IPS DF 4.7 (cell line): Measurements from ENCODE around the gene MAP3K12.
"Not testable (repeated sequence)": the region's sequence is repeated elsewhere in the genome, so short reads cannot be mapped to it uniquely, and the experiment has no call there.

Experiments
- DNase-seq: peaks from one replicate; pipeline ENCODE4 v3.0.0-alpha.2; 2013; ENCODE audit warnings: low spot score; ENCODE audit errors: extremely low read depth

Gene MAP3K12, protein sequence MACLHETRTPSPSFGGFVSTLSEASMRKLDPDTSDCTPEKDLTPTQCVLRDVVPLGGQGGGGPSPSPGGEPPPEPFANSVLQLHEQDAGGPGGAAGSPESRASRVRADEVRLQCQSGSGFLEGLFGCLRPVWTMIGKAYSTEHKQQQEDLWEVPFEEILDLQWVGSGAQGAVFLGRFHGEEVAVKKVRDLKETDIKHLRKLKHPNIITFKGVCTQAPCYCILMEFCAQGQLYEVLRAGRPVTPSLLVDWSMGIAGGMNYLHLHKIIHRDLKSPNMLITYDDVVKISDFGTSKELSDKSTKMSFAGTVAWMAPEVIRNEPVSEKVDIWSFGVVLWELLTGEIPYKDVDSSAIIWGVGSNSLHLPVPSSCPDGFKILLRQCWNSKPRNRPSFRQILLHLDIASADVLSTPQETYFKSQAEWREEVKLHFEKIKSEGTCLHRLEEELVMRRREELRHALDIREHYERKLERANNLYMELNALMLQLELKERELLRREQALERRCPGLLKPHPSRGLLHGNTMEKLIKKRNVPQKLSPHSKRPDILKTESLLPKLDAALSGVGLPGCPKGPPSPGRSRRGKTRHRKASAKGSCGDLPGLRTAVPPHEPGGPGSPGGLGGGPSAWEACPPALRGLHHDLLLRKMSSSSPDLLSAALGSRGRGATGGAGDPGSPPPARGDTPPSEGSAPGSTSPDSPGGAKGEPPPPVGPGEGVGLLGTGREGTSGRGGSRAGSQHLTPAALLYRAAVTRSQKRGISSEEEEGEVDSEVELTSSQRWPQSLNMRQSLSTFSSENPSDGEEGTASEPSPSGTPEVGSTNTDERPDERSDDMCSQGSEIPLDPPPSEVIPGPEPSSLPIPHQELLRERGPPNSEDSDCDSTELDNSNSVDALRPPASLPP

DNA sequence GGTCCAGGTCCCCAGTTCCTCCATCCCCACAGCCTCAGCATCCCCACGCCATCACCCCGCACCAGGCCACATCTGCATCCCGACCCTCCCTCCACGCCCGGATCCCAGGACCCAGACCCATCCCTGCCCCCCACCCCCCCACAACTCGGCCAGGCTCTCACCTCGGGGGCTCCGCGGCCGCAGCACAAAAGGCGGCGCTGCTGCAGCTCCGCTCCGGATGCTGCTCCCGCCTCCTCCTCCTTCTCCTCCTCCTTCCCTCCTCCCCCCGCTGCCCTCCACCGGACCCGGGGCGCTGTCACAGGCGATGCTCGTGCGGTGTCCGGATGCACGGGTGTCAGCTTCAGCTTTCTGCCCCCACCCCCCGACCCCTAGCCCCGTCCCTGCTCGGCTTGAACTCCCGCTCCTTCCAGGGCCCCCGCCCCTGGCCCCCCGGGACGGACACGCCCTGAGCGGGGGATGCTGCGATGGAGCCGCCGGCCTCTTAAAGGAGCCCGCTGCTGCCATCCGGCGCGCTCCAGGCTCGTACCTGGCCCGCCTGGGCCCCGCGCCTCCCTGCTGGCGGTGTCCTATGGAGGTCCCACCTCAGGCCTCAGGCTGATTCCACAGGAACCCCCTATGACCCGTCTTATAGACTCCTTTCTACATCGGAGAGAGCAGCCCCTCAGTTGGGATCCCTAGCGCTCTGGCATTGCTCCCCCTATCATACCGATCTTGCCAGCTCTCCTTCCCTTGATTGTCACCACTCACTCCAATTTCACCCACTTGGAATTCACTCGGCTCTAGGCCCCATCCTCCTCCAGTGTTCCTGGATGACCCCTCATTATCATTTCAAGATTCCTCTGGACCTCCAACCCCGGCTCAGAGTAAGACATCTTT, at the start of gene MAP3K12:
Gene MAP3K12, minus strand, starts transcription at position 193 of the 876 bp plus-strand sequence. CDS start 12,067 bp downstream, outside the sequence.
- no peak for DNase-seq

DNA sequence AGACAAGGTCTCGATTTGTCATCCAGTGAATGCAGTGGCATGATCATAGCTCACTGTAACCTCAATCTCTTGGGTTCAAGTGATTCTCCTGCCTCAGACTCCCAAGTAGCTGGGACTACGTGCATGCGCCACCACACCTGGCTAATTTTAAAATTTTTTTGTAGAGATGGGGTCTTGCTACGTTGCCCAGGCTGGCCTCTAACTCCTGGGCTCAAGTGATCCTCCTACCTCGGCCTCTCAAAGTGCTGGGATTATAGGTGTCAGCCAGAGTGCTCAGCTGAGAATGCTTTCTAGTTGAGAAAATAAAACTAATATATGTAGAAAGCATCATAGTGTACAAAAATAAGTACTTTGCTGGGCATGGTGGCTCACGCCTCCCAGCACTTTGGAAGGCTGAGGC, 49.1 kb upstream of the MAP3K12 start:
- not testable (repeated sequence) for DNase-seq

DNA sequence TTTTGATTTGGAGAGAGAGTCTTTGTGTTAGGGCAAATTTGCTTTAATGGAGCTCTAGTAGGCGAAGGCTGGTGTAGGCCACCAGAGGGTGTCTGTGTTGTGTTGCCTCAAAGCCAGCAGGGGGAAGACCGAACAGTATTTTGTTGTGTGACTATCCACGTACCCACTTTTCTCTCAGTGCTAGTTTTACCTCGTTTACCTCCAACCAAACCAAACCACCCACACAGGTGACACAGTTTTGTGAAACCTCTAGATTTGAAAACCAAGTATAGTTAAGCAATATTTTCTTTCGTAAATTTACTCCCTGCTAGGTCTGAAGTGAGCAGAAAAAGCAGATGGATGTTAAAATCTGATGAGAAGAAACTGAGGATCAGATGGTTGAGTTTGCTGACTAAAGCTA, 44.3 kb upstream of the MAP3K12 start:
- peak; percentile 53 for DNase-seq

DNA sequence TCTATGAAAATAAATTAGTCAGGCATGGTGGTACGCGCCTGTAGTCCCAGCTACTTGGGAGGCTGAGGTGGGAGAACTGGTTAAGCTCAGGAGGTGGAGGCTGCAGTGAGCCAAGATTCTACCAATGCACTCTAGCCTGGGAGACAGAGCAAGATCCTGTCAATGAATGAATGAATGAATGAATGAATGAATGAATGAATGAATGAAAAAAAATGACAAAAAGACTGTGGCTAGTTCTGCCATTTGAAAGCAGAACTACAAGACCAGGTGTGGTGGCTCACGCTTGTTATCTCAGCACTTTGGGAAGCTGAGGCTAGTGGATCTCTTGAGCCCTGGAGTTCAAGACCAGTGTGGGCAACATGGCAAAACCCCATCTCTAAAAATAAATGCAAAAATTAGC, 40.3 kb upstream of the MAP3K12 start:
- no peak for DNase-seq

DNA sequence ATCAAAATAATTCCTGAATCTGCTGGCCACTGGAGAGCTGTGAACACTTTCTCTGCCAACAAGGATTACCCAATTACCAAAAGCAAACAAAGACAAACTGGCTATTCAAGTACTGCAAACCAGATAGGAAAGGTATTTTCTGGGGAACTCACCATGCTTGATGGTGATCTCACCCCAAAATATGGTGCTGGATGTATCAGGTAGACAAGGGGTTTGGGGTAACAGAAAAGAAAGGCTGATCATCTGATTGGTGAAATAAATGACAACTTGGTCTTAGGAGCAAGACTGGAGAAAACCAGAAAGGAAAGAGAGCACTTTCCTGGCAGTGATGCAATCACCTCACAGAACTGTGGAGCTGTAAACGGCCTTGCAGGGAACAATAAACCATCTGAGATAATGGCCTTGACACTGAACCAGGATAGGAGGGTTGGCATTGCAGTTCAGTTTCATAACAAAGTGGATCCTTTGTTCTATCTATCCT, 39.0 kb upstream of the MAP3K12 start:
- no peak for DNase-seq

DNA sequence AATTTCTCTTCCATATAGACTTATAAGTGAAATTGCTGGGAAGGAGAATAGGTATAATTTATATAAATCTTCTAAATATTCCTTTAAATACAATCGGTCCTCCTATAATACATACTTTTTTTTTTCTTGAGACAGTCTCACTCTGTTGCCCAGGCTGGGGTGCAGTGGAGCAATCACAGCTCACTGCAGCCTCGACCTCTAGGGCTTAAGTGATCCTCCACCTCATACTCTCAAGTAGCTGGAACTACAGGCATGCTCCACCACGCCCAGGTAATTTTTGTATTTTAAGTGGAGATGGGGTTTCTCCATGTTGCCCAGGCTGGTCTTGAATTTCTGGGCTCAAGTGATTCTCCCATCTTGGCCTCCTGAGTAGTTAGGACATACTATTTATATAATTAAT, 37.7 kb upstream of the MAP3K12 start:
- no peak for DNase-seq

DNA sequence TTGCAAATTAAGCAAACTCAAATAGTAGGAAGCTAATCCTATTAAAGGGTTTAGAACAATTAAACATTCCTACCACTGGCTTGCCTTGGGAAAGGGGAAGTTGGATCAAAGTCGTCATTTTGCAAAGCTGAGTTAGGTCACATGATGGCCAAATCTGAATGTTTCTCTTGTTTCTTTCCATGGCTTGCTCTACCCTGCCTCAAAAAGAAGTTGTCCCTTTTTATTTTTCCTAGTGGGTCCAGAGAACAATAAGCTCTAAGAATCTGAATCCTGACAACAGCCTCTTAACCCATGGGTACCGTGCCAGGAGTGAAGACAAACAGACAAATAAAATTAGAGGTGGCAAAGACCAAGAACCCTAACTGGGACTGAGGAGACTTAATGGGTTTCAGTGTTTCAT, 34.2 kb upstream of the MAP3K12 start:
- DNase-seq, result no peak

DNA sequence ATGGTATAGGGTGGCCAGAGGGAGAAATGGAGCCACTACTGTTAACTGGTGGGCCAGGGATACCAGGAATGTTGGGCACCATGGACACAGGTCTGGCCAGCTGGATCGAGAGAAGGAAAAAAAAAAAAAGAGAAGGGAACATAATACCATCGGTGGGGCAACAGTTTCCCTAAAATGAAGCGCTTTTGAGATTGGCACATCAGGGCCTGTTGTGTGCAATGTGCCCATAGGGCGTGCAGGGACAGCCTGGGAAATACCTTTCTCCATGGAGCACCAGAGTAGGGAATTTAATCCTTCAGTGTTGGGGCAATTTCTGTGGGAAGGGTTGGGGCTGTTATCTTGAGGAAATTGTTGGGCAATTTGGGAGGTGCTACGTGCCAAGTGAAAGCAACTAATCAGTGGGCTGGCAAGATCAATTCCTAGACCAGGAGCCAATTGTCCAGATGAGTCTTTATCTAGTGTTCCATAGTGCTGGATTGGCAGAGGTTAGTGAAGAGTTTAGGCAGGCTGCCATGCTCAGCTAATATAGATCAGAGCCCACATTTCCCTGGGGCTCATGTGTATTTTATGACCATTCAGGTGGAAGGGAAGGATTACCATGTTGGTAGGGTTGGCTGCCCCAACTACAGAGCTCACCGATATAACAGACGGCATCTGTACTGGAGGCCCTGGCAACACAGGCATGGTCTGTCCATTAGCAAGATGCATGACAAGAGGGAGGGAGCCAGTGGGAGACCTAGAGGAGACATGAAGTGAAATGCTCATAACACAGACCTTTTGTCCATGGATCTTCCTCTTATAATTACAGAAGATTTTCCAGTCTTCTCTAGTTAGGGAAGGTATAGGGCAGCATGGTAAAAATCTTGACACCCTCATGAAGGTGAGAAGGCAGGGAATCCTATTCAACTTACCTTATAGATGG, 33.5 kb upstream of the MAP3K12 start:
- DNase-seq, result no peak

DNA sequence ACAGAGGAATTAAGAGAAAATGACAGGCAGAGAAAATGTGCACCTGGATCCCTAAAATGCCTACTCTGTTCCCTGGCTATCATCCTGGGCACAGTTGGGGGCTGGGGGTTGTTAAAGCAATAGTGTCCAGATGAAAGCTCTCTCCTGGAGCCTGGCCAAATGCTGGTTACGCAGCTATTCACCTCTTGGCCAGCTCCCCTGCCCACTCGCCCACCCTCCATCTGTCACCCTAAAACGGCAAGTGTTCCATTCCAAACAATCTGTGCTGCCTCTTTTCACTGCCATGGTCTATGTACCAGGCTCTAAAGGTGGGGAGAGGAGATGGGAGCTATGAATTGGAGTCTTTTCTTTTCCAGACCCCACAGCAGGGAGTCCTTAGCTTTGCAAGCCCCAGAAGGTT, 32.8 kb upstream of the MAP3K12 start:
- DNase-seq, result no peak

DNA sequence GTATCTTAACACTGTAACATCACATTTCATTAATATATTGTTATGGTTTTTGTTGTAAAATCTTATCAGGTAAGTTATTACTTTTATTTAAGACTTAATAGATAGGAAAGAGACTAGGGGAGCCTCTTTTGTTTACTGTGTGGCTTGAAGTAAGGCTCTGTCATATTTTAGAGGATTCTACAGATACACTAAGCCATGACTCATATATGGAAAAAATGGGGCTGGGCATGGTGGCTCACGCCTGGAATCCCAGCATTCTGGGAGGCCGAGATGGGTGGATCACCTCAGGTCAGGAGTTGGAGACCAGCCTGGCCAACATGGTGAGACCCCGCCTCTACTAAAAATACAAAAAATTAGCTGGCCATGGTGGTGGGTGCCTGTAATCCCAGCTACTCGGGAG, 31.7 kb upstream of the MAP3K12 start:
- no peak for DNase-seq

DNA sequence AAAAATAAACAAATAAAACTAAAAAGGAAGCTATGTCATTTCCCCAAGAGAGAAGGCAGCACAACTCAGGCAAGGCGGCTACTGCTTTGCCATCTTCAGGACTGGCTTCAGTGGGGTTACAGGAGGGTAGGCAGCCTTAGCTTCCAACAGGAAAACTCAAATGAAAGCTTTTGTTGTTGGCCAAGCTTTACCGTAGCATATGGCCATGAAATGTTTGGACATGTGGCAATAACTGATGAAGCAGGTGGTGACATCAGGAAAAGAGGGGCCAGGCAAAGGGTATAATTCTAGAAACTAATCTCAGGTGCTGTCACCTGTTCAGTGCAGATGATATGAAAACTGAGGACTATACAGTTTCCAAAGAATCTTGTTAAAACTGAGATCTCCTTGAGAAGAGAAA, 30.8 kb upstream of the MAP3K12 start:
- DNase-seq, result no peak

DNA sequence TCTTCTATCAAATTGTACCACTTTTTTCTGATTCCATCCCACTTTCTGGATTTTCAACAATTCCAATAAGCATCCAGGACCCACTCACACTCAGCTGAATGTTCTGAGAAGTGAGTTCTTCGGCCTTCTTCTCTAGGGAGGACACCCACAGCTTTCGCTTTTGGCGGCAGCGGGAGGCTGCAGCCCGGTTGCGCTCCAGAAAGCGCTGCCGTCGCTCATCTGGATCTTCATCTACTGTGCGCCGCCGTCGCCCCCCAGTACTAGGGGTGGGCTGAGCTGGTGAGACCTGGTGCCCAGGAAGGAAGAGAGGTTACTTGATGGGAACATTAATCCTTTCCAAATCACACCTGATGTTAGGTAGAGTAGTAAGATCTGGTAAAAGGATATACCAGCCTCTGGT, 25.2 kb upstream of the MAP3K12 start:
- no peak for DNase-seq

DNA sequence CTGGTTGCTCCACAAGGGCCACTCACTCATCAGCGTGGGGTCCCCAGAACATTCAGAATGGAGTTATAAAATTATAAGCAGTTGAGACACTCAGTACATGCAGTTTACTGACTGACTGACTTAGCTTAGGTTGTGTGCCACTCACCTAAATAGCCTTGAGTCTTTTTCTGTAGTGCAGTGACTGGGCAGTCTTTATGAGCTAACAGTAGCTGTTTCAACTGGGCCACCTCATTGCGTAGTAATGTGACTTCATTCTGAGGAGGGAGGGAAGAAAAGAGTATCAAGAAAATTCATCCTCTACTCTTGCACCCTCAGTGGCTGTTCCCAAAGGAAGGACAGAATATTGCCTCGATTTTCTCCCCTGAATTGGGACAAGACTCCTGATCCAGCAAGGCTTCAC, 23.9 kb upstream of the MAP3K12 start:
- no peak for DNase-seq

DNA sequence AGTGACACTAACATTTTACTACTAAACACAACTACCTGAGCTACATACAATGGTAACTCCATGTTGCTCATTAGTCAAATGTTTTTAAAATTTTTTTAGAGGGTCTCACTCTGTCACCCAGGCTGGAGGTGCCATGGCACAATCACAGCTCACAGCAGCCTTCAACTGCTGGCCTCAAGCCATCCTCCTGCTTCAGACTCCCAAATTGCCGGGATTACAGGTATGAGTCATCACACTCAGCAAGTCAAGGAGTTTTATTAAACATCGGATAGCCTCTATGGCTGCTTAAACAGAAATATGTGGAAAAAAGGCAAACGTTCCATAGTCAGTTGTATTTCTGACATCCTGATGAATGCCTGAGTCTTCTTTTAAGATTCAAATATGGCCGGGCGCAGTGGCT, 19.1 kb upstream of the MAP3K12 start:
- DNase-seq, result no peak

DNA sequence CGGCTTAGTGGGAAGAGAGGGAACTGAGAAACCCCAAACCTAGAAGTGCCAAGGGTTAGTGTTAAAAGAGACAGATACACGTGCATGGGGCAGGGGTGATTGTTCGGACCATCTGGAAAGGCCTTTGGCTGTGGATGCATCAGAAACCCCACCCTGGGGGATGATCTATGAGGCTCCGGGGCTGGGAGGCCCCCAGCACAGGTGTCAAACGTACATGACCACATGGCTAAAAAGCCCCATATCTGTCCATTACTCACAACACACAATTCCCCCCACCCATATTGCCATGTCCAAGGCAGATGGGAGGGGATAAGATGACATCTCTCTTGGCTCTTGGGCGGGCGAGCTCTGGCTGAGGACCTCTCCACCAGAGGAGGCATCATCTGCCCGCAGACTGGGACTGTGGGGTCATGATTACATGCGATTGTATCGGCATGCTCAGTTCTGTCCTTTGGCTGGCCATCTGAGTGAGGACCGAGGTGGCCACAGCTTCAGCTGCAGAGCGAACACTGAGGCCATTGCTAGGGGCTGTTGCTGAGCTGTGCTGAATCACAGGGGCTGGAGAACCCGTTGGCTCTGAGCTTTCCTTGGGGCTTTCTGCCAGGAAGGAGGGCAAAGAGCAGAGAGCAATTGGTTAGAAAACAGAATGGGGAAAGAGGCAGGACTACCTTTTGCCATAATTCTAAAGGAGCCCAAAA, 17.6 kb upstream of the MAP3K12 start:
- DNase-seq, result no peak

DNA sequence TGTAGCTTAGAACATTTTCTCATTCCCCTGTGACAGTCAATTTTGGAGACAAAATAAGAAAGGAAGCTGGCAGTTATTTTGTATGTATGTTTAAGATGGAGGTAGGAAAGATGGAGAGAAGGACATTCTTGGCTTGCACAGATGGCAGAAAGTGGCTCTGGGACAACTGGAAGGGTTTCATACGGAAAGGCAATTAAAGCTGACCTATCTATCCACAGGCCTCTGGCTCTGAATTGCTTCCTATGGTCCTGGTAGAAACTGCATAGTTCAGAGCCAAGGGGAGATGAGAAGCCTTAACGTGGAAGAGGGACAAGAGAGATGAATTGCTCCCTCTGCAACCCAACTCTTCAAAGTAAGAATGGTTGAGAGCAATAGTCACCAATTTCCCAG, 16.0 kb upstream of the MAP3K12 start:
- no peak for DNase-seq

DNA sequence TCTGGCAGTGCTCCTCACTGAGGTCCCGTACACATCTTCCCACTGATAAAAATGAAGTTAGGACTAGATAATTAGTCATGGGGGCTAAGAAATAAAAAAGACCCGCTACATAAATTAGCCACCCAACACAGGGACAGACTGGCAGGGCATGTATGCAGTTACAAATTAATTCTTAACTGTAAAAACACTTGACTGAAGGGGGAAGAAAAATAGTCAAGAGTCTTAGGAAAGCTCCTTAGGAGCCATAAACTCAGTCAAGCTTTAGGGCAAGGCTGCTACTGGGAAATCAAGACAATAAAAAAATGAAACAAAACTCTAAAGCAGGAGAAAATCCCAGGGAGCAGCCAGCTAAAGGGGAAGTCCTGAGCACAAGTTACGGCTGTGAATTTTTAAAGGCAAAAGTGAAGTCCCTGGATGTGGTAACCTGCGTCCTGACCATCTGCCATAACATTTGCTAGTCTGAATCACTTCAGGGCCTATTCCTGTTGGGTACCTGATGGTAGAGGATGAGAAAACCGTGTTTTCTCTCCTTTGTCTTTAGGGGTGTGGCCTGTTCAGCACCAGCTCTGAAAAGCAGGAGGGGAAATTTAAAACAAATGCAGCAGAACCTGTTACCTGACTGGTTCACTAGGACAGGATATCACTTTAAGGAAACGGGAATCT, 15.5 kb upstream of the MAP3K12 start:
- no peak for DNase-seq

DNA sequence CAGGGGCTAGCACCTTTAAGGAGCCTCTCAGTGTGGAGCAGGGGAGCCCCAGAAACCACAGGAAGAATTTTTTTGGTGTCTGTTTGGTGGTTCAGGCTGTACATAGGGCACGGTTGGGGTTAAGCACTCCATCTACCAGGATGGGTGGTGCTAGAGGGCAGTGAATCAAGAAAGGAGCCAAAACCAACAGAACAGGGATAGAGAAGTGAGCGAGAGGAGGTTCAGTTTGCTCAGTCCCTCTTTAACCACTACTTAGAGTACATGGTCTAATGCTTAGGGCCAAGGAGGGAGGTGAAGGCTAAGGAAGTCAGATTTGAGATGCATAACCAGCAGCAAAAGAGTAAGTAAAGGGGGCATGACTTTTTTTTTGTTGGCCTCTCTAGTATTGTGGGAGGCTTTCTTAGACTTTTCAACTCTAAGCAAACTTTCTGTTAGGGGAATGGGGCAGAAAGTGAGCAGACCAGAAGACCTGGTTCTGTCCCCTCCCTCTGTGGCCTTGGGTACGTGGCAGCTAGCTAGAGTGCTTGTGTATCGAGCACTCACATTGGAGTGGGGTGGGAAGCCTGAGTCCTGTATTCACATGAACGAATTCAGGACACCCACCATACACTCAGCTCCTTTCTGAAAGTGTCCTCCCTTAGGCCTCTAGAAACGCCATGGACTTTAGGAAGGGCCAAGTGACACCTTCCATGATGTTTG, 14.6 kb upstream of the MAP3K12 start:
- no peak for DNase-seq
